IPS-NIHi11 (cell line): ENCODE data around the gene CALML4.
"Not testable (repeated sequence)": the region's sequence is repeated elsewhere in the genome, so short reads cannot be mapped to it uniquely, and the experiment has no call there.

Source experiments
- DNase-seq: peaks from one replicate; pipeline ENCODE4 v3.0.0; 2012; ENCODE audit warnings: mixed read lengths, low spot score

Gene CALML4

GRCh38 chr15:68204776-68205557 lies at the start of gene CALML4:
TSS of gene CALML4 (minus strand) at chr15:68205332. CDS start at chr15:68205247, 85 bp downstream.
- peak; percentile 60 for DNase-seq

- DNase-seq = peak; percentile 69
Observed at GRCh38 chr15:68252925-68253534, 47.9 kb upstream of the CALML4 start.

GRCh38 chr15:68249058-68249713 lies 44.1 kb upstream of the CALML4 start:
- DNase-seq = no peak

- no peak for DNase-seq
Observed at GRCh38 chr15:68244235-68244634, 39.1 kb upstream of the CALML4 start.

GRCh38 chr15:68241088-68241935 lies 36.2 kb upstream of the CALML4 start:
- no peak for DNase-seq

- DNase-seq = no peak
Observed at GRCh38 chr15:68239025-68239424, 33.9 kb upstream of the CALML4 start.

GRCh38 chr15:68235022-68235421 lies 29.9 kb upstream of the CALML4 start:
- DNase-seq = no peak

- DNase-seq = not testable (repeated sequence)
Observed at GRCh38 chr15:68234520-68234919, 29.4 kb upstream of the CALML4 start.

GRCh38 chr15:68234060-68234459 lies 28.9 kb upstream of the CALML4 start:
- DNase-seq = no peak

GRCh38 chr15:68232937-68233336 lies 27.8 kb upstream of the CALML4 start:
- no peak for DNase-seq

- no peak for DNase-seq
Observed at GRCh38 chr15:68232449-68232848, 27.3 kb upstream of the CALML4 start.

- DNase-seq = no peak
Observed at GRCh38 chr15:68231102-68231818, 26.1 kb upstream of the CALML4 start.

- no peak for DNase-seq
Observed at GRCh38 chr15:68230157-68231100, 25.3 kb upstream of the CALML4 start.

- peak; percentile 96 for DNase-seq
Observed at GRCh38 chr15:68229386-68230156, 24.4 kb upstream of the CALML4 start, which contains the start of gene CLN6. TSS of gene CLN6 (minus strand) at chr15:68229728. CDS start at chr15:68229584, 144 bp downstream.

- no peak for DNase-seq
Observed at GRCh38 chr15:68228971-68229385, 23.8 kb upstream of the CALML4 start.

- DNase-seq = peak; percentile 5
Observed at GRCh38 chr15:68228143-68228970, 23.2 kb upstream of the CALML4 start.

GRCh38 chr15:68227643-68228142 lies 22.6 kb upstream of the CALML4 start:
- peak; percentile 3 for DNase-seq

GRCh38 chr15:68225442-68225841 lies 20.3 kb upstream of the CALML4 start:
- DNase-seq = not testable (repeated sequence)
